GM04503 (cell line): ENCODE measurements around the gene SLC25A4.
A peak's percentile ranks its signal among the peaks of the same experiment; 100 is the strongest.
"Not testable (repeated sequence)": the region's sequence is repeated elsewhere in the genome, so short reads cannot be mapped to it uniquely, and the experiment has no call there.

Source experiments
- DNase-seq: peaks from one replicate; pipeline ENCODE4 v3.0.0-alpha.2; 2012; ENCODE audit warnings: low read depth

Gene SLC25A4

GRCh38 chr4:185183622-185184281, 40.7 kb downstream of the SLC25A4 start:
- DNase-seq, result peak; percentile 31

DNA sequence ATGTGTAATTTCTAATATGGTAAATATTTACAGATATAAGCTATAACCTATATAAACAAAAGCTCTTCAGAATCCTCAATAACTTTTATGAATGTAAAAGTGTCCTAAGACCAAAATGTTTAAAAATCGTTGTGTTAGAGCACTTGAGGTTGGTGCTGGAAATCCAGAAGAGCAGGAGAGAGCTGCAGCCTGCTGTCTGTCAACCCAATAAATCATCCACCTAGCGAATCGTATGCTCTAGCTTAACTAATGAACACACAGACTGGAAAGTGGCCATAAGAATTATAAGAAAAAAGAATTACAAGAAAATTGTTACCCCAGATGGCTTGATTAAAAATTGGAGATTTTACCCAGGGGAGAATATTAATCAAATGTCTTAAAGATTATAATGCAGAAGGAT, 43.7 kb downstream of the SLC25A4 start:
- DNase-seq, result no peak

- no peak for DNase-seq
Measured at GRCh38 chr4:185189606-185190305, 46.7 kb downstream of the SLC25A4 start.

DNA sequence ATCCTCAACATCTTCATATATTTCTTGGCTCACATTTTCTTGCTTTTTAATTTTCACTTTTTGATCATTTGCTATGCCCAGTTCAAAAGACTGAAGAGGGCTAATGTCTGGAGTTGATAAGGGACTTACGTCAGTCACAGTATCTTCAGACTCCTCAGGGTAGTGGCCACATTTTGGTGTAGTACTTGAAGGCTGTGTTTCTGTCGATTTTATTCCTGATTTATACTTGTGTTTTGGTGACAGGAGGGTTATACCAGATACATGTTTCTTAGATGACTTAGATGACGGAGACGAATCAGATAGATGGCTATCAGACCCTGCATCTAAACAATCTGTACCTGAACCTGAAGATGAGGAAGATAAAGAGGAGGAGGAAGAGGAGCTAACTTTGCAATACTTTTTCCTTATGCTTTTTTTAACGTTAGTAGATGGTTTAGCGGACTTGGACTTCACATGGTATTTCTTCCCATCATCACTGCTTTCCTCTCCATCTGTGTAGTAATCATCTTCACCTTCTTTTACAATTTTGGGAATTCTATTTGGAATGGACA, 47.3 kb downstream of the SLC25A4 start:
- DNase-seq, result no peak

GRCh38 chr4:185192059-185192458, 49.0 kb downstream of the SLC25A4 start:
- DNase-seq, result no peak

DNA sequence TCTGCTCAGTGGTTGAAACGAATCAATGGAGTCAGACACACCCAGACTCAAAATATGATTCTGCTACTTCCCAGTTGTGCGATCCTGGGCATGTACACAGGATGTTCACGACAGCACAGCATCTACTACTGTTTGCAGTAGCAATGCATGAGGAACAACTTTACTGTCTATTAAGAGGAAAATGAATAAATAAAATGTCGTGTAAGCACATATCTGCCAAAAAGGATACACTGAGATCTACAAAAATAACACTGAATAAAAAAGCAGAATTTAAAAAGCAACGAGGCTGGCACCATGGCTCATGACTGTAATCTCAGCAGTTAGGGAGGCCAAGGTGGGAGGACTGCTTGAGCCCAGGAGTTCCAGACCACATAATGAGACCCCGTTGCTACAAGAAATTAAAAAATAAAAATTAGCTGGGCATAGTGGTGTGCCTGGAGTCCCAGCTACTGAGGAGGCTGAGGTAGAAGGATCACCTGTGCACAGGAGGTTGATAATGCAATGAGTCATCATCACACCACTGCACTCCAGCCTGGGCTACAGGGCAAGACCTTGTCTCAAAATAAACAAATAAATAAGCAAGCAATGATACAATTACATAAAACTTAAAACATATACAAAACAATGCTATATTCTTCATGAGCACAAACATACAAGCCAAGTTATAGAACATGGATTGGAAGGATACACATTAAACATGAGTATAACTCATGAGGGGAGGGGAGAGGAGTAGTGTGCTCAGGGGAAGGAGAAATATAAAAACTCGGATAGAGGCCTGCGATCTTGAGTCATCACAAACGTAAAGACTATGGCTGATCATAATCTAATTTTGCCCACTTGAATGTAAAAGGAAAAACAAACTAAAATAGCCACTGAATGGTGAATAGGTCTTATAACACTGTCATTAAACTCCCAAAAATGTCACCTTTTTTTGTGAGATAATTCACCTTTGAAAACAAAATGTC, 52.1 kb downstream of the SLC25A4 start:
- no peak for DNase-seq

- no peak for DNase-seq
Measured at GRCh38 chr4:185196437-185196836, 53.4 kb downstream of the SLC25A4 start.

- not testable (repeated sequence) for DNase-seq
Measured at GRCh38 chr4:185198189-185198588, 55.1 kb downstream of the SLC25A4 start.
